HG02759 (cell line): ENCODE results near the gene ACP3.

Experiments used
- ATAC-seq: cut with Tn5 transposase; IDR thresholded peaks from one replicate; pipeline ENCODE4 v1.9.1; 2021; ENCODE audit warnings: mild to moderate bottlenecking, moderate library complexity; ENCODE audit not compliant: unreplicated experiment

ACP3 gene

DNA sequence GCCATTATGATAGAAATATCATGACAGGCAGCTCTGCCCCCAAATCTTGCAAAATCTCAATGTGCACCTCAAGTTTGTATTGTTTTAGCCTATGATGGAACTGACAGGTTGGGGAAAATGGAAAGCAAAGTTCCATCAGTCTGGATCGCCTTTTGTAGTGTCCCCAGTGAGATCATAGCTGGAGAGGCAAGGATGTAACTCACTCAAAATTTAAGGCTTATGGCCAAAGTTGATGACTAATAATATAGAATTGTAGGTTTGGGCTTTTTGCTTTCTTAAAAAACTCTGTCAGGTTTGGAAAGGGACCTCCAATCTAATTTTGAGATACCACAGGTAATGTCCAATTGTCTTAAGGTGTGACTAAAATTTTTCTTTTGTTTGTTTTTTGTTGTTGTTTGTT is 1.4 kb upstream of the ACP3 start:
- no peak for ATAC-seq

DNA sequence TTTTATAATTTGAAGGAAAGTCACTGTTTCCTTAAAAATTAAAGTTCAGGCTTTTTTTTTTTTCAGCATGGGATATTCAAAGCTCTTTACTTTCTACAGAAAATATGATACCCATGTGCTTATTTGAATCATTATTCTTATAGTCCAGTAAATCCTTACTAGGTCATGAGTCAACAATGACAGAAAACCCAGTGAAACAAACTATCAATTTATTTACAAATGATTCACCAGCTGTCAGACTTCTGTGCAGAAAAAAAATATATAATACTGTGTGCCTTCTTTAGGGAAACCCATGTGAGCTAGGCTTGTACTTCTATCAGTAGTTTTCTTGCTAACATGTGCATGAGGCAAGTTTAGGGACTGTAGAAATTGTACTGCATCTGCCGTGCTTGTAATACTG is 1.2 kb downstream of the ACP3 start:
- ATAC-seq = no peak

DNA sequence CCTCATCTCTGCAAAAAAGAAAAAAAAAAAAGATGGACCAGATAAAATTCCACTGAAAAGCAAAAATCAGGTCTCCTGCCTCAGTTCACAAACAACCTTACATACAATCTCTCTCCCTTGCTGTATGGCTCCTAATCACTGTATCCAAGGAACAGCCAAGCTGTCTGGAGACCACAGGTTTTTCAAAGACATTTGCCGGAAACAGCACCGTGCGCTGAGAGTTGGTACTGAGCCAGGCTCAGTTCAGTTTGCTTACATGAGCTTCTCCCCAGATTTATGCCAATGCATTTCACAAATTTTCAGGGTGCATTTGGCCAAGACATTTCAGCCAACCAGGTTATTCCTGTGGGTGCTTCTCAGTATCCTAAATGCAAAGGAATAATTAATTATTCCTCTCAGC is 4.1 kb downstream of the ACP3 start:
- ATAC-seq = no peak

DNA sequence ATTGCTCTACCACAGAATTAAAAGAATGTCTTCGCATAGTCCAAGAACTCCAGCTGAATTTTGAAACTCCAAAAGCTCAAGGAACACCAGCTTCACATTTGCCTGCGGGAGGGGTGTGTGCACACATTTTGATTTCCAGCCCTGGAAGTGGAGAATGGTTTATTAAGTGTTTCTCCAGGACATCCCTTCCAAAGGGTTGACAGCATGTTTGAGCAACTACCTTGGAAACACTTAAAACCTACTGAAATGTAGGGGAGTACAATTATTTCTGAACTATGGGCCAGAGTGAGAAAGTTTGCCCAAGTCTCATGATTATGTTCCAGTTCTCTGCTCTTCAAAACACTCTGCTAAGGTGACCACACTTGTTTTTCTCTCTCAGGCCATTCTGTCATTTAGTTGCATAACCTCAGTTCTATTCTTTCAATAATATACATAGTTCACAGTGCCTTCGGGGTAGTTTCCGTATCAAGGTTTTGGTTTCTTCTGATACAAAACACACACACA is 7.9 kb downstream of the ACP3 start:
- ATAC-seq = no peak

DNA sequence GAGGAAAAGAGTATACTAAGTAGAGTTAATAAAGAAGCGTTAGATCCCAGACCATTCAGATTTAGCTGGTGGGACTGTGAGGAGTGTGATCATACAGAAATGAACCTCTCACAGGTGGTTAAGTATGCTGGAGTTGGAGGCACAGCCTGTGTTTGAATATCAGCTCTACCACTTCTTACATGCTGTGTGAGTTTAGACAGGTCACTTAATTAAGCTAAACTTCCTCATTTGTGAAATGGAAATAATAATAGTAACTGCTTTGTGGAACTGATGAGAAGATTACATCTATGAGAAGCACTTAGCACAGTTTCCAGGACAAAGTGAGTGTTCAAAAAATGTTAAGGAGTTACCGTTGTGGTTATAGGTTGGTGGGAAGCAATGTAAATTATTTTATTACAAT is 8.4 kb downstream of the ACP3 start:
- no peak for ATAC-seq

DNA sequence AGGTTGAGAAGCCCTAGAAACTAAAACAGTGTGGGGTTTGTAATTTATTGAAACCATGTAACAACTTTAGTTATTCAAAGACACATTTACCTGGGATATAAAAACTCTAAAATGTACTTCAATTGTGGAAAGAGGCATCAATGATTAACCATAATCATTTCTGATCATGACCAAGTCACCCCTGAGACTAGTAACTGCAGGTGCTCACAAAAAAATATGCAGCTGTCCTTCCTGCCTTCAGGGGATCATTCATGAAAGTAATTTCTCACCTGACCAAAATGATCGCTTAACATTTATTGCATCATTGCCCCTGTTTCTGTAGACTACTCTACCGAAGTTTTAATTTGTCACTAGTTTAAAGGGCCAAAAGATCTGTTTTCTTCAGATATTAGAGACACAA is 9.0 kb downstream of the ACP3 start:
- ATAC-seq = no peak

DNA sequence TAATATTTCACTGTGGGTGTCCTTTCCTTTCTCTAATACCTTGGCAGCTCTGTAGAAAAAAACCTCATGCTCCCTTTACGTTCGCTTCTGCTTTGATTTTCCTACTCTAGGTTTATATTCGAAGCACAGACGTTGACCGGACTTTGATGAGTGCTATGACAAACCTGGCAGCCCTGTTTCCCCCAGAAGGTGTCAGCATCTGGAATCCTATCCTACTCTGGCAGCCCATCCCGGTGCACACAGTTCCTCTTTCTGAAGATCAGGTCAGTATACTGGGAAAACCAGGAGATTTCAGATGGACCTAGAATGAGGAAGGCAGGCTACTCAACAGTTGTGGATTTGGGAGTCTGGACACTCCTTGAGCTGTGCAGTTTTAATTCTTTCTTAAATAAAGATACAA is 14.9 kb downstream of the ACP3 start:
- no peak for ATAC-seq

DNA sequence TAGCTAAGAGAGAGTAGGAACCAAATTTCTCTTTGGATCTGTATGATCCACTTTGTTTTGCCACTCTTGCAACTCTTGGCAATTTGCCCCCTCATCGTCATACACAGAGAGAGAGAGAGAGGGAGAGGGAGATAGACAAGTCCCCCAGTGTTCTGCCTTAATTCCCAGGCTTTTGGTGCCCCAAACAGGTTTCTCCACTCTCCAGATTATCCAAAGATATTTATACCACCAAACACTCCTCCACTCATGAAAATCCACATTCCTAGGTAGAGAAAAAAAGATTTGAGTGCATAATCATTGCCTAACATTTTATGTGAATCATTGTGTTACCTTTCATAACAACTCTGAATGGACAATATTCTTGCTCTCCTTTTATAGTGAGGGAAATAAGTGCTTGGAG is 15.3 kb downstream of the ACP3 start:
- no peak for ATAC-seq

DNA sequence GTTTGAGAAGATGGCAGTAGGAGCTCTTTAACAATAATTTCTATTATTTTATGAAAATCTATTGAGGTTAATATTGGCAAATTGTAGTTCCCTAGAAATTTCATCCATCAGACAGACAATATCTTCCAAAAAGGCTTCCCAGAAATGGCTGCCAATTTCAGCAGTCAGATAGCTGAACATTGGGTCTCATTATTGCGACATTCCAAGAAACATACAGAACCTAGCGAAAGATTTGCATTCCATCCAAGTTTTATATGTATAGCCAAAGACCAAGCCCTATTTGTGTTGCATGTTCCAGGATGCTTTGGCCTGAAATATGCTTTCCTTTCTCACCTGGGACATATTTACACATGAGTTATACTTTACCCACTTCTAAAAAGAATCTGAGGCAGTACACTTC is 24.5 kb downstream of the ACP3 start:
- no peak for ATAC-seq

DNA sequence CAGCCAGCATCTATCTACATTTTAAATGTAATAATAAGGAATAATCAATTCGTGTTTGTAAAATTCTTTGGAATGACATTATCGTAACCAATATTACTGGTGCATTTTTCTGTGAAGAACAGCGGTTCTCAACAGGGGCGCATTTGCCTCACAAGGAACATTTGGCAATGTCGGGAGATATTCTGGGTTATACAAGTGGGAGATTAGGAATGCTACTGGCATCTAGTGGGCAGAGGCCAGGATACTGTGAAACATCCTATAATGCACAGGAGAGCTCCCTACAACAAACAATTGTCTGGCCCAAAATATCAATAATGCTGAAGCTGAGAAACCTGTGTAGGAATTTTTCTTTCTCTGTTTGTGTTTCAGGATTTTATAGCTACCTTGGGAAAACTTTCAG is 25.0 kb downstream of the ACP3 start:
- no peak for ATAC-seq

DNA sequence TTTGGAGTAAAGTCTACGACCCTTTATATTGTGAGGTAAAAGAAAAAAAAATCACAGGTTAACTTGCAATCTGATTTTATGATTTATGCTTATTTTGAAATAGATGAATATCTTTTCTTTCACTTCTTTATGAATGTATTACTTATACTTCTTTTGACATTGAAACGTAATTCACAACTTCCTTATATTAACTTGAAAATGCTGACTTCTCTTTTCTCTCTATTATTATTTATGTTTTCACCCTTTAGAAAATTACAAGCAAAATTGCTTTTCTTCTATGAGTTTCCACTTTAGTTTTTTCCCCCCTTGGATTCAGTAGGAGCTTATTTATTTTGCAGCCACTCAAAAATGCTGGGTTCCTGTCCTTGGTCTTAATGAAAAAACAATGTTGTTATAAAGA is 25.4 kb downstream of the ACP3 start:
- no peak for ATAC-seq

DNA sequence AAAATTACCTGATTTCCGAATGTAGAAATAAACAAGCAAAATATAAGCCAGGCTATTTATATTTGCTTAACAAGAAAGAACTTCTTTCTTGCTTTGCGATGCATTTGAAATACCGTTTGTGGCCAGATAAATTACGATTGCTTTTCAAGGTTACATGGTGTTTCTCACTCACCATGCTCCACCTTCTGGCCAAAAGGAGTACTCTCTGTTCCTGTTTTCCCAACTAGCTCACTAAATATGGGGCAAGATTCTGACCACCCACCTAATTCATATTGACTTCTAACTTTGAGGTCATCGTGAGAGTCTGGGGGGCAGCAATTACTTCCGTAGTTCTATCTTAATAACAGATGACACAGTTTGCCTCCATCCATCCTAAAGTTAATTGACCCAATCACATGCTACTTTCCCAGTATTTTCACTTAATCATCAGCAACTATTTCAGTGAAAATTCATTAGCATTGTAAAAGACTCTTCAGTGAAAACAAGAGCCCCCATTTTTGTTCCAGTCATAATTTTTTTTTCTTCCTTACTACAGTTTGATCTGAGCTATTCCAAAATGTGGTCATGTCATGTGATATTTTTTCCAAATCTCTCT is 25.9 kb downstream of the ACP3 start:
- ATAC-seq = no peak

DNA sequence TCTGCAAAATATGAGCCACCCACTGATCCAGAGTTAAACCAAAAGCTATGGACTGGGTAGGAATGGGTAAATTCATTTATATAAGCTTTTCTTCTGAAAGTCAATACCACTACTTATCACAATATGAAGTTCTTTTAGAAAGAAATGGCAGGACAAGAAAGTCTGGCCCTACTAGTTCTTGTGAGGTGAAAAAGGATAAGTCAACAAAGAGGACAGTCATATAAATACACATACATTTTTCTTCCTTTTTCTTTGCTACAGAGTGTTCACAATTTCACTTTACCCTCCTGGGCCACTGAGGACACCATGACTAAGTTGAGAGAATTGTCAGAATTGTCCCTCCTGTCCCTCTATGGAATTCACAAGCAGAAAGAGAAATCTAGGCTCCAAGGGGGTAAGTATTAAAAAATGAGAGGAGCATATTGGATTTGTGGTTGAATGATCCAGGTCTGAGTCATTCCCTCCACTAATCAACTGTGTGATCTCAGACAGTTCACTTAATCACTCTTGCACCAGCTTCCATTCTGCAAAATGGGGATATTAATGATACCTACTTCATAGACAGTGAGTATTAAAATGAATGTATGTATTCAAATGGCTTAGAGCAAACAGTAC is 27.6 kb downstream of the ACP3 start:
- no peak for ATAC-seq

DNA sequence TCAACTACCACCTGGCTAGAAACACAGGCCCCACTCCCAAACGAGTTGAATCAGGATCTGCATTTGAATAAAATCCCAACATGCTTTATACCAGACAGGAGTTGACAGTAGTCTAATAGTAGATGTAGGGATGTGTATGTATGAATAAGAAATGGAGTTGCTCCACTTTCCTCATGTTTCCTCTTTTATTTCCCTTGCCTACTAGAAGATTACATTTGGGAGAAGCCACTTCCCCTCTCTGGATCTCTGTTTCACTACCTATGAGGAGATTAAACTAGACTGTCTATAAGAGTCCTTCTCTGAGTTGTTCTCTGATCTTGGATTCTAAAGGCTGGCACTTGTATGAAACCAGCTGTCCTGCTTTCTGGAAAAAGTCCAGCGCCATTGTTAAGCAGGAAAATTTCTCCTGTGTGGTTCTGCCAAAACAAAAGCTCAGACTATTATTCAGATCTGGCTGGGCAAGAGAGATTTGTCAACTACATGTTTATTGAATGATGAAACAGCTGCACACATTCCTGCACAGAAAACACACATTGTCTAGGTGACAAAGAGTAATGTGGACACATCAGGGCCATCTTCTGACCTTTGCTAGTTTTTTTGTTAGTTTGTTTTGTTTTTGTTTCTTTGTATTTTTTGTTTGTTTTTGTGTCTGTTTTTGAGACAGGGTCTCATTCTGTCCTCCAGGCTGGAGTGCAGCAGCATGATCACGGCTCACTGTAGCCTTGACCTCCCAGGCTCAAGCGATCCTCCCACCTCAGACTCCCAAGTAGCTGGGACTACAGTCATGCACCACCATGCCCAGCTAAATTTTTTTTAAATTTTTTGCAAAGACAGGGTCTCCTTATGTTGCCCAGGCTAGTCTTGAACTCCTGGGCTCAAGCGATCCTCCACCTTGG is 29.9 kb downstream of the ACP3 start:
- ATAC-seq = no peak

DNA sequence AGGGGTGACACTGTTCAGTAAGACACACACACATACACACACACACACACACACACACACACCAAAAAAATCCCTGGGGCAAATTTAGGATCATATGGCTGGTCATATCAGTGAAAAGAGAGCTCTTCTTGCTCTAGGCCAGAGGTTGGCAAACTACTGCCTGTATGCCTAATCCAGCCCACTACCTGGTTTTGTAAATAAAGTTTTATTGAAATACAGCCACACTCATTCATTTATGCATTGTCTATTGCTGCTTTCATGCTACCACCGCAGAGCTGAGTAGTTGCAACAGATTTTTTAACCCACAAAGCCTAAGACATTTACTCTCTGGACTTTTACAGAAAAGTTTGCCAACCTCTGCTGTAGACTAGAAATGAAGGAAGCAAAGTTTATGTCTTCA is 30.6 kb downstream of the ACP3 start:
- no peak for ATAC-seq

DNA sequence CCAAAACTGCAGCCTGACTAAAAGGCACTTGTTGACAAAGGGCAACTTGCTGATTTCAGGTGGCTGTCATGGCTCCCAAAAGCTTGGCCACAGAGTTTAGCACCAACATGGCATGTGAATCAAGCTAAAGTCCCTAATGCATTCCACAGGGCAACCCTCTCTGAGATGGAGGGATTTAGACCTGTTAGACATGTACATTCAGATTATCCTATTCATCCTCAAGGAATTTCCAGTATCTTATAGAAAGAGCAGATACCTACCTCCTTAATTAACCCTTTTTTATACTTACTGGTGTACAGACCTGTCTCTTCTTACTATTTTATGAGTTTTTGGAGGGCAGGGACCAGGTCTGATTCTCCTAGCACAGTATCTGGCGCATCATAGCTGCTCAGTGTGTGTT is 31.3 kb downstream of the ACP3 start:
- ATAC-seq = no peak

DNA sequence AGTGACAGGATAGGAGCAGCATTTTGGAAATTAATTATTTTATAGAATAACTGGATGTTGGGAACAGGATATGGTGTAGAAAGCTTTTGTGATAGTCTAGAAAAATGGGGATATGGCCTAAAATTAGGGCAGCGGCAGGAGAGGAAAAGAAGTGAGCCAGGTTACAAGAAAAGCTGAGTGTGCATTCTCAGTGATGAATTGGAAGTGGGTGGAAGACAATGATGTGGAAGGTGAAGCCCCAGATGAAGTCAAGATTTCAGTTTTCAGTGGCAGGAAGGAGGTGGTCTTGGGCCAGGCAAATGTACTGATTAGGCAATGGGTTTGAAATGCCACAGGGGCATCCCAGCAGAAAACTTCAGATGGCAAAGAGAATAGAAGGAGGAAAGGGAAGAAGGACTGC is 33.6 kb downstream of the ACP3 start:
- no peak for ATAC-seq

DNA sequence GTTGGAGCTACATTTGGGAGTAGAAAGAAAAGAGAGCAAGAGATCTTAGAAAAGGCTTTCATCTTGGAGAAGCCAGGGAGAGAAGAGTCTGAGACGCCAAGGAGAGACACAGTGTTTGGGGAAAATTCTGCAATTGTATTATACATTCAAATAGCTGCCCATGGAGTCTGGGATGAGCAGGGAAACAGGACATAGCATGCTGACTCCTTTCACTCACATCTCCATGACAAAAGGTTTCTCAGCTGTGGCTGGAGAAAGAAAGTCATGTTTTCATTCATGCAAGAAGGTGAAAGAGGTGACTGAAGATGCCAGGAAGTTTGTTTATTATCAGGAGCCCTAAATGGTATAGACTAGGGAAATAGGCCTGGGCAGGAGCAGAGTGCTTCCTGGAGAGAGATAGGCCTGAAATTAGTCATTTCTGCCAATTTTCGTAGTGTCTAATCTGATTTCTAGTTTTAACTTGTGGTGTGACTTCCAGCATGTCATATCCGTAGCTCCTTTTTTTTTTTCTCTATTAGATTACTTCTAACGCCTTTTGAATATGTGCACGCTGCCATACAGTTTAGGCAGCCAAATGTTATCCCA is 34.1 kb downstream of the ACP3 start:
- ATAC-seq = no peak

DNA sequence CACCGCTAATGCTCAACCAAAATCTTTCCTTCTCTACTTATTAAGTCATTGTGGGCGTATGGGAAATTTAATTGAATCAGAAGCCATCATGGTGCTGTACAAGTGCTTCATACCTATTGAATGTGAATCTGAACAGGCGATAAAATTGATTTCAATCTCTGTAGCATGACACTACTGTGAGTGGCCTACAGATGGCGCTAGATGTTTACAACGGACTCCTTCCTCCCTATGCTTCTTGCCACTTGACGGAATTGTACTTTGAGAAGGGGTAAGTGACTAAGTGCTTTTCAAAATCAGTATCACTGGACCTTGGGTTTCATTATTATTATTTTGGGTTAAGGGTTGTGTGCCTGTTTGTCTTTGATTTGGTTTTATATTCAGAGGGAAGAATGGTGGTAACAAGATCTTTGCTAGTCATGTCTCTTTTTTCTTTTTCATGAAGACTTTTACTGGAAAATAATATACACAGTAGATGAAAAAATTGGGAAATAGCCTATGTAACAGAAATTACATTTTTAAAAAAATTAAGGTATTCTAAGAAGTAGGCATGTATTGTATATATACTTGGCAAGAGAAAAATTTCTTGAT is 35.4 kb downstream of the ACP3 start:
- peak; percentile 57 for ATAC-seq

DNA sequence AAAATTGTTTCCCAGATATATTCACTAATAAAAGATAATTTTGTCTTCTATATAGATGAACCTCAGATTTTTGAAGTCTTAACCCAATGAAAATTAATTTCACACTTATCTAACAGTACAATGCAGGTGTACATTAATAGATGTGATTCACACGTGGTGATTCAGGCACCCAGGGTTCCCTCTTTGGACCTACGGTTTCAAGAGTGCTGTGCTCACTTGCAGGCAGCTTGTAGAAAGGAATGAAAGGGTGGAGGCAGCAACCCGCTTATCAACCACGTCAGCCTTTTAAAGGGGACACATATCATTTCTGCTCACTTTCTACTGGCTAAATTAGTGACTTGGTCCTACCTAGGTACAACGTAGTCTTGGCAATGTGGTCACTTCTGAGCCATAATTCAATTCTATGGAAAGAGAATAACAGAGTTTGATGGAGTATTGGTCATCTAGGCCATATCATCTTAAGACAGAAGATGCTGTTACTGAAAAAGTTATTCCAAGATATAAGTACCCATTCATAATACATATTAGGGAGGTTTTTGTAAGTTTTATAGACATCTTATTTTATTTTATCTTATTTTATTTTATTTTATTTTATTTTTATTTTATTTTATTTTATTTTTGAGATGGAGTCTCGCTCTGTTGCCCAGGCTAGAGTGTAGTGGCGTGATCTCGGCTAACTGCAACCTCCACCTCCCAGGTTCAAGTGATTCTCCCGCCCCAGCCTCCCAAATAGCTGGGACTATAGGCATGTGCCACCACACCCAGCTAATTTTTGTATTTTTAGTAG is 37.9 kb downstream of the ACP3 start:
- ATAC-seq = no peak

DNA sequence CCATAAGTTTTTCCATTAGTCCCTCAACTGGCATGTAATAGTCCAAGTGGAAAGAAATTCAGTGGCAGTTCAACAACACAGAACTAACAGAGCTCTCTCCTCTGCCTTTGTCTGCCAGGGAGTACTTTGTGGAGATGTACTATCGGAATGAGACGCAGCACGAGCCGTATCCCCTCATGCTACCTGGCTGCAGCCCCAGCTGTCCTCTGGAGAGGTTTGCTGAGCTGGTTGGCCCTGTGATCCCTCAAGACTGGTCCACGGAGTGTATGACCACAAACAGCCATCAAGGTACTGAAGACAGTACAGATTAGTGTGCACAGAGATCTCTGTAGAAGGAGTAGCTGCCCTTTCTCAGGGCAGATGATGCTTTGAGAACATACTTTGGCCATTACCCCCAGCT is 39.4 kb downstream of the ACP3 start:
- no peak for ATAC-seq
